Stomach smooth muscle (tissue), 2 donors: ENCODE measurements around the gene BIRC2.
A peak's percentile ranks its signal among the peaks of the same experiment; 100 is the strongest.
"Not testable (repeated sequence)": the region's sequence is repeated elsewhere in the genome, so short reads cannot be mapped to it uniquely, and the experiment has no call there.

Experiments
- H3K27ac ChIP-seq: one replicate; pipeline ENCODE4 v1.7.0; 2013; ENCODE audit warnings: mild to moderate bottlenecking, low read length, inconsistent platforms
- H3K27me3 ChIP-seq, 2 donors: one replicate each; pipeline ENCODE4 v1.7.0; 2013; ENCODE audit warnings: low read length in 2 of 2; ENCODE audit not compliant: insufficient read depth in 2 of 2, control insufficient read depth in 1 of 2
- H3K36me3 ChIP-seq, 2 donors: one replicate each; pipeline ENCODE4 v1.7.0; 2013; ENCODE audit warnings: low read length in 2 of 2; ENCODE audit not compliant: control insufficient read depth in 2 of 2, insufficient read depth in 2 of 2
- H3K4me1 ChIP-seq: one replicate; pipeline ENCODE4 v1.7.0; 2013; ENCODE audit warnings: low read length; ENCODE audit not compliant: control insufficient read depth, insufficient read depth
- H3K4me3 ChIP-seq, 2 donors: one replicate each; pipeline ENCODE4 v1.7.0; 2013; ENCODE audit warnings: low read length in 2 of 2
- H3K9ac ChIP-seq, 2 donors: one replicate each; pipeline ENCODE4 v1.7.0; 2013; ENCODE audit warnings: low read length in 2 of 2, mild to moderate bottlenecking in 1 of 2
- H3K9me3 ChIP-seq, 2 donors: one replicate each; pipeline ENCODE4 v1.7.0; 2013; ENCODE audit warnings: low read length in 2 of 2; ENCODE audit not compliant: control insufficient read depth in 2 of 2
- donor health status: healthy.
- donor health status: Pancreatic carcinoma.

BIRC2 gene

DNA sequence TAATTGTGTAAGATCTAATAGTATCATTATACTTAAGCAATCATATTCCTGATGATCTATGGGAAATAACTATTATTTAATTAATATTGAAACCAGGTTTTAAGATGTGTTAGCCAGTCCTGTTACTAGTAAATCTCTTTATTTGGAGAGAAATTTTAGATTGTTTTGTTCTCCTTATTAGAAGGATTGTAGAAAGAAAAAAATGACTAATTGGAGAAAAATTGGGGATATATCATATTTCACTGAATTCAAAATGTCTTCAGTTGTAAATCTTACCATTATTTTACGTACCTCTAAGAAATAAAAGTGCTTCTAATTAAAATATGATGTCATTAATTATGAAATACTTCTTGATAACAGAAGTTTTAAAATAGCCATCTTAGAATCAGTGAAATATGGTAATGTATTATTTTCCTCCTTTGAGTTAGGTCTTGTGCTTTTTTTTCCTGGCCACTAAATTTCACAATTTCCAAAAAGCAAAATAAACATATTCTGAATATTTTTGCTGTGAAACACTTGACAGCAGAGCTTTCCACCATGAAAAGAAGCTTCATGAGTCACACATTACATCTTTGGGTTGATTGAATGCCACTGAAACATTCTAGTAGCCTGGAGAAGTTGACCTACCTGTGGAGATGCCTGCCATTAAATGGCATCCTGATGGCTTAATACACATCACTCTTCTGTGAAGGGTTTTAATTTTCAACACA, 23.3 kb upstream of the BIRC2 start:
- H3K4me1 ChIP-seq, result peaks cover 6% of the 10 kb centered on the region
- no peak overlapping the region for H3K27ac ChIP-seq
- no peak overlapping the region for H3K9ac ChIP-seq
- no peak overlapping the region for H3K4me3 ChIP-seq
- H3K27me3 ChIP-seq, result no peaks in the 10 kb centered on the region
- peaks cover 3 to 14% of the 10 kb centered on the region in 2 donors for H3K36me3 ChIP-seq
- H3K9me3 ChIP-seq, result no peaks in the 10 kb centered on the region

DNA sequence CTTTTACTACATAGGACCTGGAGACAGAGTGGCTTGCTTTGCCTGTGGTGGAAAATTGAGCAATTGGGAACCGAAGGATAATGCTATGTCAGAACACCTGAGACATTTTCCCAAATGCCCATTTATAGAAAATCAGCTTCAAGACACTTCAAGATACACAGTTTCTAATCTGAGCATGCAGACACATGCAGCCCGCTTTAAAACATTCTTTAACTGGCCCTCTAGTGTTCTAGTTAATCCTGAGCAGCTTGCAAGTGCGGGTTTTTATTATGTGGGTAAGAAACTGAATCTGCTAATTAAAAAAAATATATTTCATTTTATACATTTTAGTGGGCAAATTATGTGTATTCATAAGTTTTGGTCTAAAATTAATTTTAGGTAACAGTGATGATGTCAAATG, 21.9 kb upstream of the BIRC2 start:
- Histone ChIP-seq H3K4me1 (peaks cover 4% of the 10 kb centered on the region), H3K9me3 (no peaks in the 10 kb centered on the region), H3K27ac (no peak overlapping the region), H3K4me3 (no peak overlapping the region), H3K36me3 (peaks cover 6 to 24% of the 10 kb centered on the region in 2 donors), H3K27me3 (no peaks in the 10 kb centered on the region), H3K9ac (no peak overlapping the region)

DNA sequence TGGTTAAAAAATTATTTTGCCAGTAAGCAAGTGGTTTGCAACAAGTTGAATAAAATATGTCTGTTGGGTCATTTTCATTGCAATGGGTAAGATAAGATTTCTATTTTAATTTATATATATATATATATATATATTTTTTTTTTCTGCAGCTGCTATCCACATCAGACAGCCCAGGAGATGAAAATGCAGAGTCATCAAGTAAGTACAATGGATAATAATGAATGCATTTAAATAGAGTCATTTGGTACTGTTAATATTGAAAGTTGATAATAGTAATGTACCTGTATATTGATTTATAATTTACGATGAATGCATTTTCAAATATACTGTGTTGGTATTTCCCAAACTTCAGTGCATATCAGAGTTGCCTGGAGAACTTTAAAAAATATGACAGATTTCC, 18.3 kb upstream of the BIRC2 start:
- Histone ChIP-seq H3K36me3 (peaks cover 12 to 39% of the 10 kb centered on the region in 2 donors), H3K27me3 (no peaks in the 10 kb centered on the region), H3K9ac (no peak overlapping the region)

DNA sequence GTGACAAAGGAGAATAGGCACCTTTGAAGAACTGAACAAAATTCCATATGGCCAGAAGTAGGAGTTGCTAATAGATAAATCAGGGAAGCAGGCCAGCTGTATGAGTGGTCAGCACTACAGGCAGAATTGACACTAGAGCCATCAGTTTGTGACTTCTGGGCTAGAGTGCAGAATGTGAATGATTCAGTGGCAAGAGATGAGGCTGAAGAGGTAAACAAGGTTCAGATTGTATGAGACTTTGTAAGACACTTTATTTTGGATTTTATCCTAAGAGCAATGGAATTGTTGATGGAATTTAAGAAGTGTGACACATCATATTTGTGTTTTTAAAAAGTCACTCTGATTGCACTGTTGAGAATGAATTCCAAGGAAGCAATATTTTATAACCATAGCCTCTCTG, 16.8 kb upstream of the BIRC2 start:
- H3K27me3 ChIP-seq, result no peaks in the 10 kb centered on the region
- no peak overlapping the region for H3K9ac ChIP-seq
- no peaks in the 10 kb centered on the region for H3K4me1 ChIP-seq
- no peak overlapping the region for H3K27ac ChIP-seq
- peaks cover 12 to 39% of the 10 kb centered on the region in 2 donors for H3K36me3 ChIP-seq
- no peak overlapping the region for H3K4me3 ChIP-seq
- no peaks in the 10 kb centered on the region for H3K9me3 ChIP-seq

More for the DNA sequence above, 18.3 kb upstream of the BIRC2 start:
- no peaks in the 10 kb centered on the region for H3K9me3 ChIP-seq
- no peak overlapping the region for H3K27ac ChIP-seq
- no peak overlapping the region for H3K4me3 ChIP-seq
- H3K4me1 ChIP-seq, result no peaks in the 10 kb centered on the region

DNA sequence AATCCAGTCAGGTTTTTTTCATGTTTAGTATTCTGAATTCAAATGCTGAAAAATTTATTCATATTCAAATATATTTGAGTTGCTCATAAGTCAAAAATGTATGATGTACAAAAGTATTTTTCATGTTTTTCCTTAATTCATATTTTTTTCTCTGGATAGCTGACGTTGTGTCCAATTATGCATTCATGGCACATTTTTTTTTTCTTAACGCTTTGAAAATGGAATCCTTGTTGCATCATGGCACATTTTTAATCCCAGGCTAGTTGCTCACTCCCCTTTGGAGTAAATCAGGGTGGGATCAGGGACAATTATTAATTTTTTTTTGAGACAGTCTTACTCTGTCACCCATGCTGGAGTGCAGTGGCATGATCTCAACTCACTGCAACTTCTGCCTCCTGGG, 15.7 kb upstream of the BIRC2 start:
- H3K27me3 ChIP-seq, result no peaks in the 10 kb centered on the region
- H3K36me3 ChIP-seq, result peaks cover 12 to 35% of the 10 kb centered on the region in 2 donors
- no peak overlapping the region for H3K27ac ChIP-seq
- H3K9me3 ChIP-seq, result no peaks in the 10 kb centered on the region
- no peak overlapping the region for H3K4me3 ChIP-seq
- no peak overlapping the region for H3K9ac ChIP-seq
- H3K4me1 ChIP-seq, result no peaks in the 10 kb centered on the region

DNA sequence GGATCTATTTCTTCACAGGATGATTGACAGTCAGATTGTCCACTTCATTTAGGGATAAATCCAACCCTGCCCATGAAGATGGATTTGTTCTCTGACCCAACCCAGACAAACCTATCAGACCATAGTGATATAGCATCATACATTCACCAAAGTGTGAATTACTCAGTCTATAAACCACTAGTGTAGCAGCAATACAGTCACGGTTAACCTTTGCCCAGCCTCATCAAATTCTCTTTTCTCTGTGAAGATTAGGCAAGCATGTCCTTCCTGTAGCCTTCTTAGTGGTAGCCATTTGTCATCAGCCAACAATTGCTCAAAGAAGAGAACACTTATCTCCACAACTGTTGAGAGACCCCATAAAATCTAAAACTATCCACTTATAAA, 14.4 kb upstream of the BIRC2 start:
- peaks cover 15 to 33% of the 10 kb centered on the region in 2 donors for H3K36me3 ChIP-seq
- H3K9ac ChIP-seq, result no peak overlapping the region
- H3K27me3 ChIP-seq, result no peaks in the 10 kb centered on the region
- no peaks in the 10 kb centered on the region for H3K9me3 ChIP-seq
- H3K4me1 ChIP-seq, result no peaks in the 10 kb centered on the region
- H3K27ac ChIP-seq, result no peak overlapping the region
- no peak overlapping the region for H3K4me3 ChIP-seq

DNA sequence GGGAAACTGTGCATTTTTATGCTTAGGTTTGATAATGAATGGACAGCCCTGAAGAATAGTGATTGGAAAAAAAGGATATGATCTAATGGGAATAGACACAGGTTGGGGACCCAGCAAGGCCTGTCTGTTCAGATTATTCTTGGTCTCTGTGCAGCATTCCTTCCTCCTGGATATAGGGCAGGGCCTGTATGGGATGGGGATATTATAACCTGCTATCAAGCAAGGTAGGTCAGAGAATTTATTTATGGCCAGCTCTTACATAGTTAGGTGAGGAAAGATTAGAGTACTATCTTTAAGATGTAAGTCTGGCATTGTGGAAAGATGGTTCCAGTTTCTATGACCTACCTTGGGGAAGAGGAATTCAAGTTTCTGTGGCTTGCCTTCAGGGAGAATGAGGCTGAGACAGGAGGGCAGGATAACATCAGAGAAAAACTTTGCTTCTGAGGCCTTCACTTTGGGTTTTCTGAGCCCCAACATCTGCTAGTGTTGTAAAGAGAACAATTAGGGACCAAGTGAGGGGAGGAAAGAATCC, 8.5 kb upstream of the BIRC2 start:
- H3K36me3 ChIP-seq, result peaks cover 3% of the 10 kb centered on the region in 2 donors
- no peaks in the 10 kb centered on the region for H3K27me3 ChIP-seq
- no peaks in the 10 kb centered on the region for H3K4me1 ChIP-seq
- no peak overlapping the region for H3K9ac ChIP-seq
- H3K4me3 ChIP-seq, result no peak overlapping the region
- no peaks in the 10 kb centered on the region for H3K9me3 ChIP-seq
- H3K27ac ChIP-seq, result no peak overlapping the region

DNA sequence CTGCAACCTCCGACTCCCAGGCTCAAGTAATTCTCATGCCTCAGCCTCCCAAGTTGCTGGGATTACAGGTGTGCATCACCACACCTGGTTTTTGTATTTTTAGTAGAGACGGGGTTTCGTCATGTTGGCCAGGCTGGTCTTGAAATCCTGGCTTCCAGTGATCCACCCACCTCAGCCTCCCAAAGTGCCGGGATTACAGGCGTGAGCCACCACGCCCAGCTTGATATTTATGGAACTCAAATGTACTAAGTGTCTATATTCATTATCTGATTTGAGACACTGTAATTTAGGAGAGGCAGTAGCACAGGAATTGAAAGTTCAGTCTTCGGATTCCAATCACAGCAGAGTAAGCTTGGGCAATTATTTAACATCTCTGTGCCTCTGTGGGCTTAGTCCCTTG, 5.7 kb upstream of the BIRC2 start:
- not testable (repeated sequence) for H3K4me1 ChIP-seq, H3K4me3 ChIP-seq, H3K9me3 ChIP-seq, H3K27ac ChIP-seq, H3K9ac ChIP-seq, H3K27me3 ChIP-seq, H3K36me3 ChIP-seq

DNA sequence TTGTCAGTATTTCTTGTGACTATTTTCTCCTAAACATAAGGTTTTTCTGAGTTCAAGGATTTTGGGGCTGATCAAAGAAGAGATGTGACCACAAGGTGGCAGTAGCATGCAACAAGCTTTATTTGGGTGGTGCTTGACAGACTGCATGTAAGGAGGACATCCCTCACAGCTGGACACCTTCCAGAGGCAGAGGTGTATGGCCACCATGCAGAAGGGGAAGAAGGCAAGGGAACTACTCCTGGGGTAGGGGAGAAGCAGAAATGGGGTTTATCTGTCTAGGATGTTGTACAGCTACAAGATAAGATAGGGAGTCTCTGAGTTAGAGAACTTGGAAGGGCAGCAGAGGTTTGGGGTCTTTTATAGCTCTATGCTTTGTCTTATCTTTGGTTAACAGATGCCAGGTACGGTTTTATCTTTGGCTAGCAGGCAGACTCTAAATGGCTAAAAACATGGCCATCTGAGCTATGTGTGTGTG, 5.1 kb upstream of the BIRC2 start:
- H3K4me1 ChIP-seq, result peaks cover 4% of the 10 kb centered on the region
- no peak overlapping the region for H3K27ac ChIP-seq
- no peak overlapping the region for H3K4me3 ChIP-seq
- H3K27me3 ChIP-seq, result no peaks in the 10 kb centered on the region
- no peak overlapping the region for H3K9ac ChIP-seq
- peaks cover 0 to 3% of the 10 kb centered on the region in 2 donors for H3K36me3 ChIP-seq
- H3K9me3 ChIP-seq, result no peaks in the 10 kb centered on the region

DNA sequence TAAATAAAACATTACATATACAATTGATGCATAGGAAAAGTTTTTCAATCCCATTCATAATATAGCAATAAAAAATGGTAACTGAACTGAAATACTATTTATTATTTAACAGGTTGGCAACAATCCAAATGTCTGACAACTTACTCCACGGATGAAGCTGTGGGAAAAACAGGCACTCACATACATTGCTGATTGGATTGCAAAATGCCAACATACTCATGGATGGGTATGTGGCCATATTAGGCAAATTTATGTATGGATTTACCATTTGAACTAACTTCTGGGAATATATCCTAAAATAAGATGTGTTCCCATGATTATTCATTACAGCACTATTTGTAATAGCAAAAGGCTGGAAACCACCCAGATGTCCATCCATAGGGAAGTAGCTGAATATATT, 3.2 kb upstream of the BIRC2 start:
- no peak overlapping the region for H3K9ac ChIP-seq
- H3K36me3 ChIP-seq, result no peaks in the 10 kb centered on the region
- no peaks in the 10 kb centered on the region for H3K27me3 ChIP-seq
- no peak overlapping the region for H3K27ac ChIP-seq
- H3K4me3 ChIP-seq, result no peak overlapping the region
- H3K9me3 ChIP-seq, result no peaks in the 10 kb centered on the region
- peaks cover 4% of the 10 kb centered on the region for H3K4me1 ChIP-seq

DNA sequence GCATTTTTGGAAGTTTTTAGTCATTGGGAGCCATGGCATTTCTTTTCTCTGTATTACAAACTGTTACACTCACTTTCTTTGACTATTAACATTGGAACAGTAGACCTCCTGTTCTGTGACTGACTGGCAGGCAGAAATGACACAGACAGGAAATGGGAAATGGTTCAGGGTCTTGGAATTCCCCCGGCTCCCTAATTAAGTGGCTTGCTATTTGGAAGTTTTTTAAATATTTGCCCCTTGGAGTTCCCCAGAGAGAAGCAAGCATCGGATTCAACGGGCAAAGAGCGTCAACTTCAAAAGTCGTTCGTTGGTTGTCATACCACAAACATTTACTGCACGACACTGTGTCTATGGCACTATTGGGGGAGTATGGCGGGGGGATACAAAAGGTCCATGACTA, 1.1 kb upstream of the BIRC2 start:
- peak overlapping the region in 1 of 2 donors; percentile 96 for H3K9ac ChIP-seq

More for the DNA sequence above, 1.1 kb upstream of the BIRC2 start:
- no peaks in the 10 kb centered on the region for H3K9me3 ChIP-seq
- peak overlapping the region; percentile 93 to 94 for H3K4me3 ChIP-seq
- H3K27me3 ChIP-seq, result no peaks in the 10 kb centered on the region
- peaks cover 10% of the 10 kb centered on the region for H3K4me1 ChIP-seq
- peaks cover 0 to 6% of the 10 kb centered on the region in 2 donors for H3K36me3 ChIP-seq
- peak overlapping the region; percentile 94 for H3K27ac ChIP-seq
